MM.1S (cell line): Measurements from ENCODE around the gene GTF2I.

ENCODE experiments used
- DNase-seq: peaks from one replicate; pipeline ENCODE4 v3.0.0-alpha.2; 2015
- H2AFZ ChIP-seq: fragments of 300-600 bp; sonication (generic); 2 replicates; pipeline ENCODE4 v1.6.0; 2016; ENCODE audit warnings: antibody characterized with exemption, low read length
- H3F3A ChIP-seq: fragments of 300-600 bp; sonication (generic); 2 replicates; pipeline ENCODE4 v1.6.1; 2016; ENCODE audit warnings: mild to moderate bottlenecking, antibody characterized with exemption, low read length, moderate library complexity, mixed read lengths; ENCODE audit not compliant: insufficient read depth
- H3K27ac ChIP-seq: fragments of 300-600 bp; sonication (generic); 2 replicates; pipeline ENCODE4 v1.5.1; 2016; ENCODE audit warnings: mild to moderate bottlenecking, low read length
- H3K27me3 ChIP-seq: fragments of 300-600 bp; sonication (generic); replicated peaks from 2 replicates; pipeline ENCODE4 v1.6.0; 2016; ENCODE audit warnings: low read length; ENCODE audit not compliant: insufficient read depth
- H3K36me3 ChIP-seq: fragments of 300-600 bp; sonication (generic); replicated peaks from 2 replicates; pipeline ENCODE4 v1.6.1; 2016; ENCODE audit warnings: mild to moderate bottlenecking, low read length, mixed read lengths; ENCODE audit not compliant: insufficient read depth
- H3K4me1 ChIP-seq: fragments of 300-600 bp; sonication (generic); 2 replicates; pipeline ENCODE4 v1.6.1; 2016; ENCODE audit warnings: low read length, mixed read lengths
- H3K4me2 ChIP-seq: fragments of 300-600 bp; sonication (generic); 2 replicates; pipeline ENCODE4 v1.6.0; 2016; ENCODE audit warnings: low read depth, low read length
- H3K4me3 ChIP-seq: fragments of 300-600 bp; sonication (generic); 2 replicates; pipeline ENCODE4 v1.5.1; 2016; ENCODE audit warnings: low read length, mixed read lengths
- H3K79me2 ChIP-seq: fragments of 300-600 bp; sonication (generic); 2 replicates; pipeline ENCODE4 v1.6.1; 2016; ENCODE audit warnings: mixed run types, low read length, mixed read lengths
- H3K9ac ChIP-seq: fragments of 300-600 bp; sonication (generic); 2 replicates; pipeline ENCODE4 v1.6.1; 2016; ENCODE audit warnings: low read length, mixed read lengths
- H3K9me2 ChIP-seq: fragments of 300-600 bp; sonication (generic); replicated peaks from 2 replicates; pipeline ENCODE4 v1.6.1; 2016; ENCODE audit warnings: mild to moderate bottlenecking, low read length, mixed read lengths; ENCODE audit not compliant: insufficient read depth
- H3K9me3 ChIP-seq: fragments of 300-600 bp; sonication (generic); replicated peaks from 2 replicates; pipeline ENCODE4 v1.6.1; 2016; ENCODE audit warnings: mild to moderate bottlenecking, low read length, mixed read lengths; ENCODE audit not compliant: insufficient read depth
- H4K20me1 ChIP-seq: fragments of 300-600 bp; sonication (generic); 2 replicates; pipeline ENCODE4 v1.6.1; 2016; ENCODE audit warnings: mild to moderate bottlenecking, low read length, moderate library complexity, mixed read lengths; ENCODE audit not compliant: insufficient read depth
- CTCF ChIP-seq: fragments of 300-600 bp; sonication (generic); IDR thresholded peaks from 2 replicates; pipeline ENCODE4 v1.5.1; 2016; ENCODE audit warnings: antibody characterized with exemption, low read length, mixed read lengths
- EZH2 ChIP-seq: fragments of 300-600 bp; sonication (generic); optimal IDR thresholded peaks from 2 replicates; pipeline ENCODE3; 2017; ENCODE audit warnings: low read depth, mild to moderate bottlenecking, antibody characterized with exemption, low read length, mixed read lengths
- EZH2phosphoT487 ChIP-seq: fragments of 300-600 bp; sonication (generic); IDR thresholded peaks from 2 replicates; pipeline ENCODE4 v1.6.1; 2018; ENCODE audit warnings: antibody characterized with exemption, low read length

GTF2I gene

GRCh38 chr7:74682829-74683228 lies 25.3 kb downstream of the GTF2I start:
- no peaks in the 10 kb centered on the region for H3K9me3 ChIP-seq
- H3K4me3 ChIP-seq: no peak overlapping the region
- H2AFZ ChIP-seq: no peak overlapping the region
- no peaks in the 10 kb centered on the region for H3K27me3 ChIP-seq
- H3K9me2 ChIP-seq: no peaks in the 10 kb centered on the region
- no peak overlapping the region for H3K9ac ChIP-seq
- no peaks in the 10 kb centered on the region for H3K4me1 ChIP-seq
- DNase-seq: no peak
- H4K20me1 ChIP-seq: 0 out of 2 replicates have a peak, but pooled peaks cover 8% of the 10 kb centered on the region
- no peak overlapping the region for H3K27ac ChIP-seq
- H3F3A ChIP-seq: no peaks in the 10 kb centered on the region
- H3K4me2 ChIP-seq: no peak overlapping the region
- H3K79me2 ChIP-seq: peaks cover 97% of the 10 kb centered on the region
- 0 out of 2 replicates have a peak, but pooled peaks cover 4% of the 10 kb centered on the region for H3K36me3 ChIP-seq
- TF ChIP-seq EZH2: no peak
- no peak for TF ChIP-seq EZH2phosphoT487
- no peak for TF ChIP-seq CTCF

DNA sequence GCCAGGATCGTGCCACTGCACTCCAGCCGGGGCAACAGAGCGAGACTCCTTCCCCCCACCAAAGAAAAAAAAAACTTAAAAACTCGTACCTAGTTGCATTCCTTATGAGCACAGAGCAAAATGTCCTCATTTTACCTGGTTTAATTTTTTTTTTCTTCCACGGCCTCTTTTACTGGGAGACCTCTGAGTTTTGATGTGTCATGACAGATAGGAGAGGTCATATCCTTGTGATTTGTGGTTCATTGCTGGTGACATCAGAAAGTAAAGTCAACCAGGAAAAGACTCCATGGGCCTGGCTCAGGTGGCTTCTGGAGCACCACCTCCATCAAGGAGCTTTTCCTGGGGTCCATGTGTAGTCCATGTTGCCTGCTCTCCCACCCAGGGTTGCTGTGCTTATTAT lies 26.3 kb downstream of the GTF2I start:
- no peaks in the 10 kb centered on the region for H3K4me1 ChIP-seq
- no peaks in the 10 kb centered on the region for H3K27me3 ChIP-seq
- H3K36me3 ChIP-seq: 0 out of 2 replicates have a peak, but pooled peaks cover 4% of the 10 kb centered on the region
- H3K9me3 ChIP-seq: no peaks in the 10 kb centered on the region
- H3K4me2 ChIP-seq: no peak overlapping the region
- no peaks in the 10 kb centered on the region for H3K9me2 ChIP-seq
- H4K20me1 ChIP-seq: 0 out of 2 replicates have a peak, but pooled peaks cover 8% of the 10 kb centered on the region
- H3F3A ChIP-seq: no peaks in the 10 kb centered on the region
- DNase-seq: no peak
- TF ChIP-seq EZH2phosphoT487 (no peak), EZH2 (no peak), CTCF (no peak)
- H3K4me3 ChIP-seq: no peak overlapping the region
- H3K27ac ChIP-seq: no peak overlapping the region
- no peak overlapping the region for H3K9ac ChIP-seq
- H3K79me2 ChIP-seq: peaks cover 97% of the 10 kb centered on the region
- H2AFZ ChIP-seq: no peak overlapping the region

GRCh38 chr7:74684473-74684872 lies 27.0 kb downstream of the GTF2I start:
- no peaks in the 10 kb centered on the region for H3K9me2 ChIP-seq
- no peaks in the 10 kb centered on the region for H3K27me3 ChIP-seq
- no peaks in the 10 kb centered on the region for H3K4me1 ChIP-seq
- 0 out of 2 replicates have a peak, but pooled peaks cover 8% of the 10 kb centered on the region for H4K20me1 ChIP-seq
- no peak overlapping the region for H3K27ac ChIP-seq
- H3K9me3 ChIP-seq: no peaks in the 10 kb centered on the region
- no peak for DNase-seq
- no peaks in the 10 kb centered on the region for H3F3A ChIP-seq
- TF ChIP-seq EZH2 (no peak), CTCF (no peak), EZH2phosphoT487 (no peak)
- no peak overlapping the region for H3K4me3 ChIP-seq
- H3K4me2 ChIP-seq: no peak overlapping the region
- H3K79me2 ChIP-seq: peaks cover 96% of the 10 kb centered on the region
- 0 out of 2 replicates have a peak, but pooled peaks cover 1% of the 10 kb centered on the region for H3K36me3 ChIP-seq
- H3K9ac ChIP-seq: no peak overlapping the region
- no peak overlapping the region for H2AFZ ChIP-seq
